ENCODE data around the gene ADCY6. TPM values are rescaled to one million over a fixed set of nuclear protein-coding genes. Genes with fewer than 3 reads are reported as not detected.

ADCY6 gene
- total and polyA plus RNA-seq, 11 donors: 60.6 to 145 (median 104) TPM

- no peaks in the 10 kb centered on the region for H3K27me3 ChIP-seq
- H3K9me3 ChIP-seq: no peaks in the 10 kb centered on the region
- H3K36me3 ChIP-seq: peaks cover 0 to 88% (median 74%) of the 10 kb centered on the region in 9 donors
- no peak overlapping the region for H3K4me3 ChIP-seq
- DNase-seq (no peak), ATAC-seq (no peak)
- peak overlapping the region in 9 of 12 donors; percentile 11 to 75 (median 47) for H3K27ac ChIP-seq
- TF ChIP-seq CTCF (IDR thresholded peaks at IDR 0.05): no peak
- no peak for TF ChIP-seq POLR2A (IDR thresholded peaks at IDR 0.05)
- H3K4me1 ChIP-seq: peaks cover 0 to 36% (median 22%) of the 10 kb centered on the region in 12 donors
- intact Hi-C loops (cut with DNase I): no loop called here
- 54 to 72% (median 63%) methylated on average over 2 of the region's 2 CpGs for WGBS, 4 donors
These were observed 20.7 kb downstream of the ADCY6 start for GRCh38 chr12:48768147-48768546.

- Histone ChIP-seq H3K4me1 (peaks cover 0 to 36% (median 22%) of the 10 kb centered on the region in 12 donors), H3K27ac (peak overlapping the region in 9 of 12 donors; percentile 20 to 75 (median 53)), H3K27me3 (no peaks in the 10 kb centered on the region), H3K36me3 (peaks cover 0 to 82% (median 68%) of the 10 kb centered on the region in 9 donors), H3K9me3 (no peaks in the 10 kb centered on the region), H3K4me3 (no peak overlapping the region)
- no peak for DNase-seq
- no peak for TF ChIP-seq CTCF (IDR thresholded peaks at IDR 0.05)
- no peak for TF ChIP-seq POLR2A (IDR thresholded peaks at IDR 0.05)
- WGBS, 4 donors: 48 to 81% (median 55%) methylated on average over 4 to 6 of the region's 6 CpGs
- intact Hi-C loops (cut with DNase I): loop anchor here in 1 of 10 donors (2.0 kb wide), 1 partner anchor 13 kb away; no protein-coding TSS in a partner anchor
- ATAC-seq: peak in 2 of 4 donors; percentile 2 to 9
These were observed 21.4 kb downstream of the ADCY6 start for GRCh38 chr12:48767521-48767920.

GRCh38 chr12:48767047-48767446 lies 21.8 kb downstream of the ADCY6 start:
- DNase-seq: peak in 4 of 5 donors; percentile 65 to 88 (median 76)
- WGBS, 4 donors: 29 to 59% (median 44%) methylated on average over 3 to 4 of the region's 4 CpGs
- Histone ChIP-seq H3K27ac (peak overlapping the region in 9 of 12 donors; percentile 25 to 78 (median 63)), H3K4me1 (peaks cover 0 to 36% (median 22%) of the 10 kb centered on the region in 12 donors), H3K27me3 (no peaks in the 10 kb centered on the region), H3K36me3 (peaks cover 0 to 77% (median 63%) of the 10 kb centered on the region in 9 donors), H3K9me3 (no peaks in the 10 kb centered on the region), H3K4me3 (no peak overlapping the region)
- ATAC-seq: peak; percentile 81 to 85 (median 82)
- TF ChIP-seq CTCF (IDR thresholded peaks at IDR 0.05) (no peak), POLR2A (IDR thresholded peaks at IDR 0.05) (no peak)
- intact Hi-C loops (cut with DNase I): loop anchor here in 1 of 10 donors (2.0 kb wide), 1 partner anchor 14 kb away; no protein-coding TSS in a partner anchor

GRCh38 chr12:48765753-48766162 lies 23.1 kb downstream of the ADCY6 start:
- Histone ChIP-seq H3K9me3 (no peaks in the 10 kb centered on the region), H3K27ac (peak overlapping the region in 6 of 12 donors; percentile 43 to 75 (median 66)), H3K4me3 (no peak overlapping the region), H3K4me1 (peaks cover 0 to 36% (median 21%) of the 10 kb centered on the region in 12 donors), H3K36me3 (peaks cover 0 to 64% (median 50%) of the 10 kb centered on the region in 9 donors), H3K27me3 (no peaks in the 10 kb centered on the region)
- intact Hi-C loops (cut with DNase I): loop anchor here in 1 of 10 donors (2.0 kb wide), 1 partner anchor 15 kb away; no protein-coding TSS in a partner anchor
- WGBS, 4 donors: 65 to 75% (median 69%) methylated on average over 5 of the region's 5 CpGs
- no peak for DNase-seq
- peak in 1 of 4 donors; percentile 4 for ATAC-seq
- TF ChIP-seq POLR2A (IDR thresholded peaks at IDR 0.05) (no peak), CTCF (IDR thresholded peaks at IDR 0.05) (no peak)

Measured in heart left ventricle (tissue), 16 donors.